A673 (cell line): ENCODE data around the gene SSTR4. TPM values are rescaled to one million over a fixed set of nuclear protein-coding genes. Genes with fewer than 3 reads are reported as not detected.

Source experiments
- BruUV-seq: library from RNA; stranded (reverse); fragments of 400-500 nt; replicated peaks from 2 replicates; lab custom pipeline; 2021; lab: Mats Ljungman, UMichigan
- CTCF ChIA-PET: fragments of 300-600 bp; sonication (Branson Sonifier 250); formaldehyde crosslinking; loops from one replicate; lab custom pipeline; 2022; ENCODE audit warnings: antibody characterized with exemption; lab: Charles Lee
- POLR2A ChIA-PET: fragments of 300-600 bp; sonication (Branson Sonifier 250); formaldehyde crosslinking; loops from one replicate; lab custom pipeline; 2022; ENCODE audit warnings: antibody characterized with exemption; ENCODE audit not compliant: low non-redundant PET; lab: Charles Lee
- DNase-seq: peaks from one replicate; pipeline ENCODE4 v3.0.0-alpha.2; 2015; ENCODE audit warnings: low spot score
- H3K27ac ChIP-seq: fragments of 200-600 bp; sonication (generic); 2 replicates; pipeline ENCODE4 v1.5.1; 2016; ENCODE audit warnings: mixed run types, low read depth, mild to moderate bottlenecking, mixed read lengths, antibody characterized with exemption, low read length; ENCODE audit not compliant: poor library complexity, severe bottlenecking
- H3K27me3 ChIP-seq: fragments of 200-600 bp; sonication (generic); replicated peaks from 2 replicates; pipeline ENCODE4 v1.6.1; 2017; ENCODE audit warnings: mixed run types, low read depth, mild to moderate bottlenecking, mixed read lengths, antibody characterized with exemption, low read length; ENCODE audit not compliant: insufficient read depth, poor library complexity
- H3K36me3 ChIP-seq: fragments of 200-600 bp; sonication (generic); 2 replicates; pipeline ENCODE4 v1.6.1; 2016; ENCODE audit warnings: mixed run types, mild to moderate bottlenecking, mixed read lengths, antibody characterized with exemption, low read length; ENCODE audit not compliant: insufficient read depth, poor library complexity, severe bottlenecking
- H3K4me1 ChIP-seq: fragments of 200-600 bp; sonication (generic); 2 replicates; pipeline ENCODE4 v1.6.1; 2017; ENCODE audit warnings: mixed run types, mild to moderate bottlenecking, mixed read lengths, antibody characterized with exemption, low read length; ENCODE audit not compliant: insufficient read depth, poor library complexity, severe bottlenecking
- H3K4me3 ChIP-seq: fragments of 200-600 bp; sonication (generic); 2 replicates; pipeline ENCODE4 v1.5.1; 2016; ENCODE audit warnings: low read depth, mixed run types, mild to moderate bottlenecking, mixed read lengths, low read length; ENCODE audit not compliant: poor library complexity, severe bottlenecking
- H3K9me3 ChIP-seq: fragments of 200-600 bp; sonication (generic); 2 replicates; pipeline ENCODE4 v1.6.1; 2016; ENCODE audit warnings: mixed run types, low read depth, mild to moderate bottlenecking, mixed read lengths, antibody characterized with exemption, low read length; ENCODE audit not compliant: poor library complexity, severe bottlenecking
- EZH2 ChIP-seq: fragments of 200-600 bp; sonication (generic); IDR thresholded peaks from 2 replicates; pipeline ENCODE4 v1.6.1; 2017; ENCODE audit warnings: borderline replicate concordance, low read depth, mild to moderate bottlenecking, mixed read lengths, antibody characterized with exemption, low read length; ENCODE audit not compliant: poor library complexity, severe bottlenecking
- intact Hi-C: fragments of 100-400 bp; cut with micrococcal nuclease; formaldehyde crosslinking; loops from one replicate; pipeline ENCODE4 v1.10.0; 2022; ENCODE audit not compliant: unreplicated experiment
- total RNA-seq: library from RNA; stranded (reverse); gene quantifications from 2 replicates; pipeline ENCODE4 v1.2.3, GENCODE V29; 2021
- TF ChIP-seq, protein P1 (sequence below): fragments of 300-800, 200-600 bp; sonication (generic); conservative IDR thresholded peaks from 2 replicates; pipeline ENCODE4 v1.5.1; 2017; ENCODE audit warnings: low read depth, mild to moderate bottlenecking, antibody characterized with exemption, low read length, moderate library complexity, mixed read lengths

Gene SSTR4
- total RNA-seq, 1 experiment from 2014 or later: not detected

DNA sequence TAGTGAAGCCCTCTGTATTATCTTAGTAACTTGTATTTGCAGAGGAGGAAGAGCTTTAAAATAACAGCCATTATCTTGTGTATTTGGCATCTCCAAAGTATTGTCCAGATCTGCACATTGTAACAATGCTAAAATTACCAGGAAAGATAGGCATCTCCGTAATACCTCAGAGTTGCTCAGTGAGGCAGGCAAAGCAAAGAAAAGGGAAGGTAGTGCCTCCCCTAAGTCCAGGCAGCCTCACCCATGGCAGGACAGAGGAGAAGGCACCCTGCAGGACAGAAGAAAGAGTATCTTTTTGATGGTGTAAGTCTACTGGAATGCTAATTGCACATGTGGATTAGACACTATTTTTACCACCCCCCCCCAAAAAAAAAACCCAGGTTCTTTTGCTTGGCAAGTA is 13.6 kb upstream of the SSTR4 start:
- Histone ChIP-seq H3K27me3 (no peaks in the 10 kb centered on the region), H3K27ac (no peak overlapping the region), H3K4me3 (no peak overlapping the region), H3K9me3 (no peaks in the 10 kb centered on the region), H3K36me3 (no peaks in the 10 kb centered on the region), H3K4me1 (no peaks in the 10 kb centered on the region)
- ChIA-PET POLR2A (no interaction called here), CTCF (no interaction called here)
- intact Hi-C loops: no loop called here
- DNase-seq: no peak
- BruUV-seq: no TSS peak
- TF ChIP-seq EZH2: no peak
- TF ChIP-seq, protein P1, sequence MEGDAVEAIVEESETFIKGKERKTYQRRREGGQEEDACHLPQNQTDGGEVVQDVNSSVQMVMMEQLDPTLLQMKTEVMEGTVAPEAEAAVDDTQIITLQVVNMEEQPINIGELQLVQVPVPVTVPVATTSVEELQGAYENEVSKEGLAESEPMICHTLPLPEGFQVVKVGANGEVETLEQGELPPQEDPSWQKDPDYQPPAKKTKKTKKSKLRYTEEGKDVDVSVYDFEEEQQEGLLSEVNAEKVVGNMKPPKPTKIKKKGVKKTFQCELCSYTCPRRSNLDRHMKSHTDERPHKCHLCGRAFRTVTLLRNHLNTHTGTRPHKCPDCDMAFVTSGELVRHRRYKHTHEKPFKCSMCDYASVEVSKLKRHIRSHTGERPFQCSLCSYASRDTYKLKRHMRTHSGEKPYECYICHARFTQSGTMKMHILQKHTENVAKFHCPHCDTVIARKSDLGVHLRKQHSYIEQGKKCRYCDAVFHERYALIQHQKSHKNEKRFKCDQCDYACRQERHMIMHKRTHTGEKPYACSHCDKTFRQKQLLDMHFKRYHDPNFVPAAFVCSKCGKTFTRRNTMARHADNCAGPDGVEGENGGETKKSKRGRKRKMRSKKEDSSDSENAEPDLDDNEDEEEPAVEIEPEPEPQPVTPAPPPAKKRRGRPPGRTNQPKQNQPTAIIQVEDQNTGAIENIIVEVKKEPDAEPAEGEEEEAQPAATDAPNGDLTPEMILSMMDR: no peak

DNA sequence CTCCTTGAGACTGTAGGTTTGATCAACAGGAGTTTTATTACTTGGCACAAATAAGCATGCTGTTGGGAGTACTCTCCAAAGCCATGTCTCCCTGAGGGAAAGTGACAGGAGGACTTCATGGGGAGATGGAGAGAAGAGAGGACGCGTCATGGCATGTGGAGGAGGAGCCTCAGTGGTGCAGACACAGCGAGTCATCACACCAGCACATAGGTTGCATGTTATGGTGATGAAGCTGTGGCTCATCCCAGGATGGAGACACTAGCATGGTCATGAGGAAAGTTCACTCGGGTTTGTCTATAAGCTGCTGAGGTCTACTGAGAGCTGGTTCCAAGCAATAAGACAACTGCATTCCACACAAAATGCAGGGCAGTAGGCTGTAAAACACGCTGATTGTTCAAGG is 13.2 kb upstream of the SSTR4 start:
- intact Hi-C loops: no loop called here
- Histone ChIP-seq H3K36me3 (no peaks in the 10 kb centered on the region), H3K27me3 (no peaks in the 10 kb centered on the region), H3K4me1 (no peaks in the 10 kb centered on the region), H3K9me3 (no peaks in the 10 kb centered on the region), H3K4me3 (no peak overlapping the region), H3K27ac (no peak overlapping the region)
- TF ChIP-seq, protein P1: no peak
- TF ChIP-seq EZH2: no peak
- POLR2A ChIA-PET: no interaction called here
- CTCF ChIA-PET: no interaction called here
- DNase-seq: no peak
- BruUV-seq: no TSS peak

DNA sequence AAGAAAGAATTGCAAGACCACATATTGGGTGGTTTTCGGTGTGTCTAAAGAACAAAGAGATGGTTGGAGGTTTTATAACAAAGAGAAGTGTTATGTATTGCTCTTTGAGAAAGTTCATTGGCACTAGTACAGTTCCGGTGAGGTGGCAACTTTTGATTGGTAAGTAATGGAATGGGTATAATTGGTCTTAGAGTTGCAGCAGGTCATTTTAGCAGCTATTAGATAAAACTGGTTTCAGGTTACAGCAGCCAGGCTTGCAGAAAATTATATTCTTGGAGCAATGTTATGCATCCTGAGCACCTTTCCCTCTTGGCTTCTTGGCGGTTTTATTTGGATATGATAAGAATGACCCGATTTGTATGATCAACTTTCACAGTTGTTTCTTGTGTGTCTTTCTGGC is 12.3 kb upstream of the SSTR4 start:
- BruUV-seq: no TSS peak
- H3K4me3 ChIP-seq: no peak overlapping the region
- no peak overlapping the region for H3K27ac ChIP-seq
- H3K36me3 ChIP-seq: no peaks in the 10 kb centered on the region
- no peaks in the 10 kb centered on the region for H3K9me3 ChIP-seq
- H3K27me3 ChIP-seq: peaks cover under 1% of the 10 kb centered on the region
- DNase-seq: no peak
- ChIA-PET POLR2A (no interaction called here), CTCF (no interaction called here)
- no peaks in the 10 kb centered on the region for H3K4me1 ChIP-seq
- no peak for TF ChIP-seq EZH2
- TF ChIP-seq, protein P1: no peak
- intact Hi-C loops: no loop called here
